GM20000 (cell line): ENCODE measurements around the gene LRRC41.

ENCODE experiments used
- DNase-seq: peaks from one replicate; pipeline ENCODE4 v3.0.0; 2012; ENCODE audit warnings: low spot score
- CTCF ChIP-seq: IDR thresholded peaks from 2 replicates; pipeline ENCODE4 v1.5.1; 2012; ENCODE audit warnings: mild to moderate bottlenecking, control low read depth; ENCODE audit errors: extremely low read depth, missing control alignments

The LRRC41 gene

GRCh38 chr1:46310321-46310720 is 6.9 kb upstream of the LRRC41 start:
- no peak for TF ChIP-seq CTCF
- no peak for DNase-seq

GRCh38 chr1:46309401-46310159 is 6.2 kb upstream of the LRRC41 start:
- DNase-seq = no peak
- TF ChIP-seq CTCF = no peak

GRCh38 chr1:46306159-46306530 is 2.7 kb upstream of the LRRC41 start:
- no peak for DNase-seq
- no peak for TF ChIP-seq CTCF

GRCh38 chr1:46303872-46304326 is 483 bp upstream of the LRRC41 start:
- no peak for TF ChIP-seq CTCF
- DNase-seq = no peak

GRCh38 chr1:46302641-46303037 is 777 bp downstream of the LRRC41 start:
- no peak for TF ChIP-seq CTCF
- peak; percentile 51 for DNase-seq

GRCh38 chr1:46301808-46302640 is 1.4 kb downstream of the LRRC41 start:
- peak; percentile 90 for DNase-seq
- peak; percentile 67 for TF ChIP-seq CTCF

GRCh38 chr1:46301406-46301807 is 2.0 kb downstream of the LRRC41 start:
- peak; percentile 23 for DNase-seq

More at GRCh38 chr1:46301406-46301807, 2.0 kb downstream of the LRRC41 start:
- no peak for TF ChIP-seq CTCF
